Left lung (tissue), 10 donors: ENCODE data around the gene RNF212B. TPM values are rescaled to one million over a fixed set of nuclear protein-coding genes. Genes with fewer than 3 reads are reported as not detected.
"Not testable (repeated sequence)": the region's sequence is repeated elsewhere in the genome, so short reads cannot be mapped to it uniquely, and the experiment has no call there.

Source experiments
- ATAC-seq: fragments of 200-7000 bp; cut with Tn5 transposase; one replicate; pipeline ENCODE4 v1.9.1; 2020; ENCODE audit warnings: moderate library complexity
- DNase-seq, 4 donors: peaks; one replicate each; pipeline ENCODE4 v3.0.0-alpha.2; 2013 to 2020
- H3K27ac ChIP-seq, 2 donors: fragments of 200-600 bp; sonication (generic) in 1 of 2; one replicate each; pipeline versions ENCODE4 v1.5.0 to v1.8.0; 2020 to 2021
- H3K27me3 ChIP-seq, 2 donors: fragments of 200-600 bp; sonication (generic) in 1 of 2; one replicate each; pipeline versions ENCODE4 v1.5.0 to v1.8.0; 2020 to 2021
- H3K36me3 ChIP-seq, 2 donors: fragments of 200-600 bp; sonication (generic) in 1 of 2; one replicate each; pipeline versions ENCODE4 v1.5.0 to v1.8.0; 2020 to 2021
- H3K4me1 ChIP-seq, 2 donors: fragments of 200-600 bp; one replicate each; pipeline ENCODE4 v1.8.0; 2021
- H3K4me3 ChIP-seq, 2 donors: fragments of 200-600 bp; sonication (generic) in 1 of 2; one replicate each; pipeline versions ENCODE4 v1.5.0 to v1.8.0; 2020 to 2021; ENCODE audit warnings: mild to moderate bottlenecking in 1 of 2
- H3K9me3 ChIP-seq, 2 donors: fragments of 200-600 bp; sonication (generic) in 1 of 2; one replicate each; pipeline versions ENCODE4 v1.5.0 to v1.8.0; 2020 to 2021
- CTCF ChIP-seq, 2 donors: fragments of 200-600 bp; sonication (generic) in 1 of 2; IDR thresholded peaks; one replicate each; pipeline versions ENCODE4 v1.5.0 to v1.8.0; 2021; ENCODE audit warnings: antibody characterized with exemption in 2 of 2
- intact Hi-C, 2 donors: fragments of 100-400 bp; cut with DNase I; formaldehyde crosslinking; loops; one replicate each; pipeline versions ENCODE4 v1.11.2 to v1.14.2; 2022
- polyA plus RNA-seq, 6 donors: library from polyadenylated mRNA; unstranded; fragments of 120-200 nt; gene quantifications; one replicate each; pipeline ENCODE4 v1.2.1, GENCODE V29; 2013; ENCODE audit not compliant: insufficient read length in 6 of 6
- total RNA-seq, 2 donors: library from RNA; stranded (reverse); fragmentation: NEBNext Ultra II Directional; extraction: Animal tissue kit (Norgen Biotek cat#: 25700); gene quantifications; one replicate each; pipeline ENCODE4 v1.2.1, GENCODE V29; 2021
- donor health status: DM: no; HTN: yes; CAD: no.
- donor health status: DM: no; HTN: no; CAD: no.

RNF212B gene
- total and polyA plus RNA-seq, 8 donors = 0.47 to 0.94 (median 0.74) TPM; not detected in 2

GRCh38 chr14:23228812-23229211, 8.9 kb upstream of the RNF212B start:
- intact Hi-C loops = no loop called here
- Histone ChIP-seq H3K36me3 (no peaks in the 10 kb centered on the region), H3K27me3 (no peaks in the 10 kb centered on the region), H3K4me1 (peaks cover 0 to 5% of the 10 kb centered on the region in 2 donors), H3K27ac (no peak overlapping the region), H3K4me3 (no peak overlapping the region), H3K9me3 (no peaks in the 10 kb centered on the region)
- ATAC-seq (no peak), DNase-seq (no peak)
- no peak for TF ChIP-seq CTCF (IDR thresholded peaks at IDR 0.05)

GRCh38 chr14:23232241-23232808, 5.4 kb upstream of the RNF212B start:
- H3K9me3 ChIP-seq, H3K36me3 ChIP-seq, H3K27me3 ChIP-seq, H3K4me1 ChIP-seq, H3K27ac ChIP-seq, H3K4me3 ChIP-seq, ATAC-seq, DNase-seq, intact Hi-C loops: not testable (repeated sequence)

GRCh38 chr14:23240661-23241060, 2.9 kb downstream of the RNF212B start:
- Histone ChIP-seq H3K27me3 (no peaks in the 10 kb centered on the region), H3K9me3 (no peaks in the 10 kb centered on the region), H3K36me3 (no peaks in the 10 kb centered on the region), H3K4me3 (no peak overlapping the region), H3K27ac (no peak overlapping the region), H3K4me1 (peaks cover 0 to 8% of the 10 kb centered on the region in 2 donors)
- intact Hi-C loops = no loop called here
- no peak for ATAC-seq
- TF ChIP-seq CTCF (IDR thresholded peaks at IDR 0.05) = no peak
- no peak for DNase-seq

- intact Hi-C loops, ATAC-seq, H3K36me3 ChIP-seq, H3K4me1 ChIP-seq, H3K9me3 ChIP-seq, DNase-seq, H3K4me3 ChIP-seq, H3K27ac ChIP-seq, H3K27me3 ChIP-seq: not testable (repeated sequence)
Measured at GRCh38 chr14:23241061-23241715, 3.5 kb downstream of the RNF212B start.

GRCh38 chr14:23242076-23242475, 4.3 kb downstream of the RNF212B start:
- Histone ChIP-seq H3K9me3 (no peaks in the 10 kb centered on the region), H3K27me3 (no peaks in the 10 kb centered on the region), H3K4me1 (peaks cover 0 to 8% of the 10 kb centered on the region in 2 donors), H3K27ac (no peak overlapping the region), H3K4me3 (no peak overlapping the region), H3K36me3 (no peaks in the 10 kb centered on the region)
- intact Hi-C loops = no loop called here
- no peak for ATAC-seq
- DNase-seq = no peak
- TF ChIP-seq CTCF (IDR thresholded peaks at IDR 0.05) = no peak

GRCh38 chr14:23243066-23243465, 5.3 kb downstream of the RNF212B start:
- peaks cover 0 to under 1% of the 10 kb centered on the region in 2 donors for H3K4me1 ChIP-seq
- H3K27me3 ChIP-seq = no peaks in the 10 kb centered on the region
- H3K27ac ChIP-seq = no peak overlapping the region
- H3K9me3 ChIP-seq = no peaks in the 10 kb centered on the region
- ATAC-seq (no peak), DNase-seq (no peak)
- intact Hi-C loops = no loop called here
- no peaks in the 10 kb centered on the region for H3K36me3 ChIP-seq
- no peak overlapping the region for H3K4me3 ChIP-seq
- TF ChIP-seq CTCF (IDR thresholded peaks at IDR 0.05) = no peak
